HepG2 (cell line): ENCODE data around the gene POLR2M. TPM values are rescaled to one million over a fixed set of nuclear protein-coding genes. Genes with fewer than 3 reads are reported as not detected.

Experiments used
- ATAC-seq: fragments of 200-7000 bp; cut with Tn5 transposase; 3 replicates; pipeline ENCODE4 v1.9.1; 2020; ENCODE audit warnings: mild to moderate bottlenecking, moderate library complexity
- BruUV-seq: library from RNA; stranded (reverse); fragments of 400-500 nt; replicated peaks from 2 replicates; lab custom pipeline; 2021; lab: Mats Ljungman, UMichigan
- CTCF ChIA-PET: fragments of 300-600 bp; formaldehyde crosslinking; extraction: SDS; loops from one replicate; lab custom pipeline; 2021; ENCODE audit warnings: low total read pairs, inconsistent platforms, low intra/inter-chr PET ratio; lab: Yijun Ruan, JAX
- POLR2A ChIA-PET: fragments of 350-600 bp; sonication (Branson Sonifier 250); formaldehyde crosslinking; loops from one replicate; lab custom pipeline; 2020; ENCODE audit warnings: antibody characterized with exemption, inconsistent platforms; lab: Yijun Ruan, JAX
- DNase-seq: peaks from one replicate; pipeline ENCODE4 v3.0.0-alpha.2; 2015; ENCODE audit warnings: low spot score
- FAIRE-seq: peaks from 3 replicates; lab custom pipeline; 2011; peaks lifted over from hg19 to GRCh38; lab: Jason Lieb, UNC
- H2AFZ ChIP-seq: one replicate; pipeline ENCODE4 v1.6.1; 2011; ENCODE audit warnings: low read length, inconsistent platforms
- H3K27ac ChIP-seq: fragments of 300-600 bp; 3 replicates; pipeline ENCODE4 v1.8.0; 2011; ENCODE audit warnings: mixed run types, mild to moderate bottlenecking, mixed read lengths, low read length, inconsistent platforms; ENCODE audit not compliant: insufficient read depth; ENCODE audit errors: extremely low read length
- H3K27me3 ChIP-seq, 2 experiments: fragments of 200-600 bp in 1 of 2; 2 replicates in 1 of 2; 3 replicates in 1 of 2; pipeline versions ENCODE4 v1.6.0 to v1.8.0; 2011; ENCODE audit warnings: low read length in 2 of 2, mild to moderate bottlenecking in 2 of 2, moderate library complexity in 2 of 2, inconsistent platforms in 1 of 2; ENCODE audit not compliant: insufficient read depth in 2 of 2, control insufficient read depth in 1 of 2
- H3K36me3 ChIP-seq, 2 experiments: fragments of 200-600 bp in 1 of 2; replicated peaks in 1 of 2; 2 replicates in 1 of 2; 3 replicates in 1 of 2; pipeline versions ENCODE4 v1.5.1 to v1.8.0; 2011; ENCODE audit warnings: low read length in 2 of 2, inconsistent platforms in 1 of 2; ENCODE audit not compliant: insufficient read depth in 2 of 2, control insufficient read depth in 1 of 2
- H3K4me1 ChIP-seq: 2 replicates; pipeline ENCODE4 v1.5.1; 2012; ENCODE audit warnings: low read length, inconsistent platforms; ENCODE audit not compliant: insufficient read depth
- H3K4me2 ChIP-seq: 2 replicates; pipeline ENCODE4 v1.6.0; 2011; ENCODE audit warnings: low read depth, low read length, inconsistent platforms
- H3K4me3 ChIP-seq, 3 experiments: fragments of 200-600 bp in 1 of 3; sonication (generic), shearing (Covaris generic) in 1 of 3; replicated peaks in 1 of 3; 2 replicates each; pipeline ENCODE4 v1.5.1; 2011 to 2016; ENCODE audit warnings: low read length in 3 of 3, inconsistent platforms in 2 of 3, low read depth in 2 of 3, mild to moderate bottlenecking in 2 of 3, control low read depth in 1 of 3, mixed read lengths in 1 of 3; ENCODE audit not compliant: insufficient read depth in 1 of 3
- H3K79me2 ChIP-seq: one replicate; pipeline ENCODE4 v1.6.1; 2011; ENCODE audit warnings: low read length, inconsistent platforms; ENCODE audit not compliant: insufficient read depth
- H3K9ac ChIP-seq: 2 replicates; pipeline ENCODE4 v1.6.0; 2011; ENCODE audit warnings: mild to moderate bottlenecking, low read depth, low read length, inconsistent platforms; ENCODE audit not compliant: insufficient read depth
- H3K9me3 ChIP-seq: 2 replicates; pipeline ENCODE4 v1.5.1; 2012; ENCODE audit warnings: mild to moderate bottlenecking, low read length
- H4K20me1 ChIP-seq: 2 replicates; pipeline ENCODE4 v1.6.0; 2011; ENCODE audit warnings: inconsistent platforms, mild to moderate bottlenecking, low read length, moderate library complexity; ENCODE audit not compliant: insufficient read depth
- ARNT ChIP-seq: fragments of 450-650 bp; IDR thresholded peaks from 2 replicates; pipeline ENCODE4 v1.6.1; 2017
- FLYWCH1 ChIP-seq: sonication (generic); formaldehyde crosslinking; IDR thresholded peaks from 2 replicates; pipeline ENCODE4 v1.8.1; 2023; ENCODE audit warnings: mild to moderate bottlenecking, missing genetic modification reagents
- ZZZ3 ChIP-seq: sonication (generic); formaldehyde crosslinking; IDR thresholded peaks from 2 replicates; pipeline ENCODE4 v1.4.0; 2020; ENCODE audit warnings: missing genetic modification reagents, mild to moderate bottlenecking, borderline replicate concordance
- WGBS: methylation state at CpG from one replicate; pipeline ENCODE4 v1.1.6; 2017; ENCODE audit warnings: low lambda C conversion rate; 5-methylcytosine and 5-hydroxymethylcytosine counted together
- in situ Hi-C: cut with HindIII; loops from 2 replicates; pipeline ENCODE4 v1.10.0; 2017; ENCODE audit warnings: low pct_unique_long_range_greater_than_20kb; ENCODE audit not compliant: extremely low pct_ligation_motif_present
- intact Hi-C: fragments of 100-400 bp; cut with micrococcal nuclease; formaldehyde crosslinking; loops from one replicate; pipeline ENCODE4 v1.10.0; 2022; ENCODE audit not compliant: unreplicated experiment
- polyA plus RNA-seq, 8 experiments: library from polyadenylated mRNA; depleted of rRNA in 3 of 8; stranded (reverse) in 7 of 8; unstranded in 1 of 8; fragments of >200 nt; fragmentation: Illumina TruSeq in 4 of 8; extraction: Trizol in 4 of 8; gene quantifications; 2 replicates each; pipeline versions ENCODE4 v1.2.1 to v1.2.3, GENCODE V29; 2011 to 2016; ENCODE audit warnings: low read depth in 4 of 8, missing spikeins in 1 of 8, mixed read lengths in 1 of 8; ENCODE audit not compliant: insufficient read depth in 1 of 8
- total RNA-seq, 5 experiments: library from RNA; depleted of rRNA; stranded (reverse); fragments of >200 nt; fragmentation: Illumina TruSeq; extraction: Trizol; gene quantifications; 2 replicates each; pipeline ENCODE4 v1.2.3, GENCODE V29; 2016; ENCODE audit warnings: low read depth in 1 of 5
- TF ChIP-seq, protein P1 (sequence below): sonication (generic); formaldehyde crosslinking; conservative IDR thresholded peaks from 2 replicates; pipeline ENCODE4 v1.4.0; 2020; ENCODE audit warnings: mild to moderate bottlenecking, missing genetic modification reagents, moderate library complexity

POLR2M gene
- total and polyA plus RNA-seq, 2 of the 13 experiments (the other 11 are each of a cell fraction or from before 2014, with no cell fraction given): 25.9 to 48.5 TPM

DNA sequence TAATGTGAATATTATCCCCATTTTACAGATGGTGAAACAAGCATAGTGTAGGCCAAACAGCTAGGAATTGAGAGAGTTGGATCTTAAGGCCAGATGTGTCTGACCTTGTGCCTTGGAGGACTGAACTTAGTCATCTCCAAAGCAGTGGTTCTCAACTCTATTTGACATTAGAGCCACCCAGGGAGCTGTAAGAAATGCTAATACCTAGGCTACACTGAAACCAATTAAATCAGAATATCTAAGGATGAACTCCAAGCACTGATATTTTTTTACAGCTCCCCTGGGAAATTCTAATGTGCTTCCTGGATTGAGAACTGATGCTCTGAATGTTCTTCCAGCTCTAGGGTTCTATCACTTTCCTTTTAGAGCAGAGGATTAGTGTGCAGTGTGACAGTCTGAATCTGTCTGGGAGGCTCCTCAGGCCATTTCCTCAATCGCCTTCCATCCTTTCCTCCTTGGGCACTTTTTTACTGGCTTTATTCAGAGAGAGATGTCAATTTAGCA, 32.3 kb downstream of the POLR2M start:
- no TSS peak for BruUV-seq
- FAIRE-seq: no peak
- Histone ChIP-seq H3K4me1 (no peaks in the 10 kb centered on the region), H2AFZ (no peak overlapping the region), H3K79me2 (no peaks in the 10 kb centered on the region), H4K20me1 (no peaks in the 10 kb centered on the region), H3K27ac (no peak overlapping the region), H3K36me3 (no peaks in the 10 kb centered on the region), H3K4me3 (no peak overlapping the region), H3K27me3 (no peaks in the 10 kb centered on the region; a peak in 1 of 5 replicates), H3K9me3 (no peaks in the 10 kb centered on the region), H3K4me2 (no peak overlapping the region), H3K9ac (no peak overlapping the region)
- in situ Hi-C loops (no loop called here), intact Hi-C loops (loop anchor here (10.0 kb wide), 1 partner anchor 336 kb away; no protein-coding TSS in a partner anchor)
- WGBS: 10% methylated on average over 1 of the region's 1 CpG
- no peak for ATAC-seq
- TF ChIP-seq ARNT: no peak
- DNase-seq: no peak
- ChIA-PET CTCF (no interaction called here), POLR2A (no interaction called here)

DNA sequence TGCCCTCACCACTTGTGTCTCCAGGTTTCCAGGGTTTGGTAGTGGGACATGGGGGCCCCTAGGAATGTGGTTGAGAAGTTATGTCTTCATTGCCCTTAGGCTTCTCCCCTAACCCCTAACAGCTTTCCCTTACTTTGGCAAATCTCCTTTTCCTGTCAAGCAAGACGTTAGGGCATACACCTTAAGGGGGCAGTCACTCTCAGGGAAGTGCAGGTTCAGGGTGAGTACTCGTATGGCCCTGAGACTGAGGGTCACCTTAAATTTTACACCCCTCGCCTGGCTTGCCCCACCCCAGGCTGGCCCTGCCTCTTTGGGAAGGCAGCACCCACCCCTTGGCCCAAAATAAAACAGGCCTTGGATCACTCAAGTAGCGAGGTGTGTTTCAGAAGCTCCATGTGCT, 33.5 kb downstream of the POLR2M start:
- DNase-seq (no peak), ATAC-seq (no peak), FAIRE-seq (no peak)
- Histone ChIP-seq H3K36me3 (no peaks in the 10 kb centered on the region), H3K9ac (no peak overlapping the region), H2AFZ (no peak overlapping the region), H3K4me3 (no peak overlapping the region), H3K9me3 (no peaks in the 10 kb centered on the region), H3K4me2 (no peak overlapping the region), H3K4me1 (no peaks in the 10 kb centered on the region), H3K27ac (no peak overlapping the region), H3K27me3 (no peaks in the 10 kb centered on the region; a peak in 1 of 5 replicates), H3K79me2 (no peaks in the 10 kb centered on the region), H4K20me1 (no peaks in the 10 kb centered on the region)
- 0% methylated on average over 4 of the region's 4 CpGs for WGBS
- intact Hi-C loops (no loop called here), in situ Hi-C loops (loop anchor here (5.0 to 10.0 kb wide), 2 partner anchors 122 to 325 kb away; partner anchors contain the start of gene ALDH1A2)
- no TSS peak for BruUV-seq
- POLR2A ChIA-PET: no interaction called here
- CTCF ChIA-PET: no interaction called here
- TF ChIP-seq, protein P1, sequence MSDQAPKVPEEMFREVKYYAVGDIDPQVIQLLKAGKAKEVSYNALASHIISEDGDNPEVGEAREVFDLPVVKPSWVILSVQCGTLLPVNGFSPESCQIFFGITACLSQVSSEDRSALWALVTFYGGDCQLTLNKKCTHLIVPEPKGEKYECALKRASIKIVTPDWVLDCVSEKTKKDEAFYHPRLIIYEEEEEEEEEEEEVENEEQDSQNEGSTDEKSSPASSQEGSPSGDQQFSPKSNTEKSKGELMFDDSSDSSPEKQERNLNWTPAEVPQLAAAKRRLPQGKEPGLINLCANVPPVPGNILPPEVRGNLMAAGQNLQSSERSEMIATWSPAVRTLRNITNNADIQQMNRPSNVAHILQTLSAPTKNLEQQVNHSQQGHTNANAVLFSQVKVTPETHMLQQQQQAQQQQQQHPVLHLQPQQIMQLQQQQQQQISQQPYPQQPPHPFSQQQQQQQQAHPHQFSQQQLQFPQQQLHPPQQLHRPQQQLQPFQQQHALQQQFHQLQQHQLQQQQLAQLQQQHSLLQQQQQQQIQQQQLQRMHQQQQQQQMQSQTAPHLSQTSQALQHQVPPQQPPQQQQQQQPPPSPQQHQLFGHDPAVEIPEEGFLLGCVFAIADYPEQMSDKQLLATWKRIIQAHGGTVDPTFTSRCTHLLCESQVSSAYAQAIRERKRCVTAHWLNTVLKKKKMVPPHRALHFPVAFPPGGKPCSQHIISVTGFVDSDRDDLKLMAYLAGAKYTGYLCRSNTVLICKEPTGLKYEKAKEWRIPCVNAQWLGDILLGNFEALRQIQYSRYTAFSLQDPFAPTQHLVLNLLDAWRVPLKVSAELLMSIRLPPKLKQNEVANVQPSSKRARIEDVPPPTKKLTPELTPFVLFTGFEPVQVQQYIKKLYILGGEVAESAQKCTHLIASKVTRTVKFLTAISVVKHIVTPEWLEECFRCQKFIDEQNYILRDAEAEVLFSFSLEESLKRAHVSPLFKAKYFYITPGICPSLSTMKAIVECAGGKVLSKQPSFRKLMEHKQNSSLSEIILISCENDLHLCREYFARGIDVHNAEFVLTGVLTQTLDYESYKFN (CRISPR knock-in tag): no peak
- TF ChIP-seq FLYWCH1 (no peak), ZZZ3 (CRISPR knock-in tag) (no peak)
